ENCODE results near the gene VAPA. TPM values are rescaled to one million over a fixed set of nuclear protein-coding genes. Genes with fewer than 3 reads are reported as not detected.

Gene VAPA
- total and polyA plus RNA-seq, 2 of the 4 experiments (the other 2 are of a cell fraction) = 199 to 206 TPM

DNA sequence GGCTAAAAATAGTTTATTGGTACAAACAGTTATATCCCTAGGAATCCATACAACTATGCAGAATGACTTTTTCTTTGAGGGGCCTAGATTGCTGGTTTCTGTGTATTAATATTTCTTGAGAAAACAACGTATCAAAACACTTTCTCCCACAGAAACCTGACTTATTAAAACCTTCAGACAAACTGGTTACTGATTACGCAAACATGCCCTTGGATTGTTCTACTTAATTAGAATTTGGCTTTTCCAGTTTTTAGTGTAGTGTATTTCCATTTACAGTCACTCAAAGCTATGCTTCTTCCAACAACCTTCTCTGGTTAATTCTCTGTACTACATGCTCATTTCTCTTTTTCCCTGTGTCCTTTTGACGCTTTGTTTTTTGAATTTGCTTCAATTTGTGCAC, 20.0 kb downstream of the VAPA start:
- DNase-seq (no peak), ATAC-seq (ENCODE audit: low read depth) (no peak)
- no TSS peak for BruUV-seq (replicated peaks)
- H3K27ac ChIP-seq (ENCODE audit: insufficient read depth, low read length) = no peak overlapping the region
- H3K14ac ChIP-seq (replicated peaks; ENCODE audit: low read depth, low read length) = no peak overlapping the region
- no peak overlapping the region for H2BK20ac ChIP-seq (ENCODE audit: low read depth, low read length)
- ChIA-PET POLR2A (ENCODE audit: unreplicated experiment) (no interaction called here), CTCF (no interaction called here)
- H4K91ac ChIP-seq (ENCODE audit: insufficient read depth, low read depth, low read length) = no peak overlapping the region
- peaks cover 19 to 55% of the 10 kb centered on the region in 2 experiments for H3K79me1 ChIP-seq (ENCODE audit: low read depth in 1 of 2, low read length in 2 of 2)
- intact Hi-C loops (cut with micrococcal nuclease) (loop anchor here (10.0 kb wide), 1 partner anchor 59 kb away; no protein-coding TSS in a partner anchor), in situ Hi-C loops (cut with MboI; ENCODE audit: low sequenced_read_pairs) (loop anchor here (25.0 kb wide), 1 partner anchor 222 kb away; the partner anchor contains the start of gene RAB31), dilution Hi-C loops (cut with HindIII; ENCODE audit: low sequenced_read_pairs, unreplicated experiment) (no loop called here)
- H3K9me1 ChIP-seq (ENCODE audit: insufficient read depth, low read length) = peaks cover 13% of the 10 kb centered on the region
- no peak overlapping the region for H2AK5ac ChIP-seq (ENCODE audit: low read depth, low read length)
- no peak overlapping the region for H2AFZ ChIP-seq (replicated peaks; ENCODE audit: low read length, poor library complexity)
- no peak overlapping the region for H2BK15ac ChIP-seq (ENCODE audit: low read depth, low read length)
- no peak overlapping the region for H3K23ac ChIP-seq (ENCODE audit: low read depth, low read length)
- H3K36me3 ChIP-seq (ENCODE audit: control insufficient read depth, insufficient read depth, low read length) = peaks cover 19% of the 10 kb centered on the region
- H3K9me3 ChIP-seq (ENCODE audit: control insufficient read depth, insufficient read depth, low read length) = no peaks in the 10 kb centered on the region
- WGBS, 2 experiments (ENCODE audit: extremely low coverage in 2 of 2, insufficient read length in 1 of 2) = no CpG with 5 or more reads among the region's 3 CpGs
- no peaks in the 10 kb centered on the region for H3K27me3 ChIP-seq (ENCODE audit: control insufficient read depth, insufficient read depth, low read length)
- TF ChIP-seq CEBPB (IDR thresholded peaks at IDR 0.05; ENCODE audit: low read depth, low read length) (peak; percentile 48; the same call in 1 of the 2 replicates), RAD21 (IDR thresholded peaks at IDR 0.05; ENCODE audit: low read length) (no peak)
- H3K9ac ChIP-seq (ENCODE audit: low read depth, low read length) = no peak overlapping the region
- 0 out of 2 replicates have a peak, but pooled peaks cover 2% of the 10 kb centered on the region for H3K4me1 ChIP-seq (ENCODE audit: control insufficient read depth, insufficient read depth, low read length)
- H4K8ac ChIP-seq (ENCODE audit: low read depth in 2 of 2, low read length in 2 of 2) = no peak overlapping the region
- no peak overlapping the region for H2BK120ac ChIP-seq (ENCODE audit: low read depth, low read length)
- no peak overlapping the region for H3K18ac ChIP-seq (ENCODE audit: low read depth, low read length)
- no peak overlapping the region for H2BK5ac ChIP-seq (ENCODE audit: low read depth, low read length, poor library complexity, severe bottlenecking)
- H4K5ac ChIP-seq (ENCODE audit: low read depth, low read length) = no peak overlapping the region
- no peak overlapping the region for H2AK9ac ChIP-seq (replicated peaks; ENCODE audit: low read depth, low read length, poor library complexity)
- no peak overlapping the region for H3K4me3 ChIP-seq (ENCODE audit: insufficient read depth, low read depth, low read length)
- no peak overlapping the region for H3K56ac ChIP-seq (ENCODE audit: extremely low read depth, insufficient read depth, low read length)
- peaks cover 66% of the 10 kb centered on the region for H4K20me1 ChIP-seq (ENCODE audit: insufficient read depth, low read length)
- H3K4me2 ChIP-seq (ENCODE audit: low read depth, low read length) = no peak overlapping the region
- H3K4ac ChIP-seq (ENCODE audit: low read depth, low read length) = no peak overlapping the region

Data from IMR-90 (cell line).